HCT116 (cell line): Measurements from ENCODE around the gene CENPH. TPM values are rescaled to one million over a fixed set of nuclear protein-coding genes. Genes with fewer than 3 reads are reported as not detected.
A peak's percentile ranks its signal among the peaks of the same experiment; 100 is the strongest.

Source experiments
- ATAC-seq: fragments of 200-7000 bp; cut with Tn5 transposase; 2 replicates; pipeline ENCODE4 v1.9.1; 2020; ENCODE audit warnings: mild to moderate bottlenecking, moderate library complexity
- Bru-seq: library from RNA; stranded (reverse); fragments of 400-500 nt; gene quantifications from one replicate; lab custom pipeline; 2021; lab: Mats Ljungman, UMichigan
- BruChase-seq, 2 experiments: library from RNA; stranded (reverse); fragments of 400-500 nt; gene quantifications; one replicate each; lab custom pipeline; 2021; lab: Mats Ljungman, UMichigan
- BruUV-seq: library from RNA; stranded (reverse); fragments of 400-500 nt; replicated peaks from 2 replicates; lab custom pipeline; 2021; lab: Mats Ljungman, UMichigan
- CTCF ChIA-PET: fragments of 300-600 bp; sonication (Branson Sonifier 250); formaldehyde crosslinking; loops from one replicate; lab custom pipeline; 2021; ENCODE audit warnings: antibody characterized with exemption; lab: Charles Lee
- POLR2A ChIA-PET: fragments of 300-600, 350-600 bp; sonication (Branson Sonifier 250); formaldehyde crosslinking; loops from one replicate; lab custom pipeline; 2021; ENCODE audit warnings: antibody characterized with exemption; lab: Charles Lee
- RAD21 ChIA-PET, 2 experiments: fragments of 300-600 bp; sonication (Branson Sonifier 250); formaldehyde crosslinking; loops; one replicate each; lab custom pipeline; 2023; ENCODE audit warnings: low total read pairs in 2 of 2; ENCODE audit not compliant: uncharacterized antibody in 2 of 2, unreplicated experiment in 2 of 2, low non-redundant PET in 1 of 2; lab: Charles Lee
- DNase-seq: peaks from one replicate; pipeline ENCODE4 v3.0.0-alpha.2; 2010; ENCODE audit warnings: low read depth, low spot score
- H2AFZ ChIP-seq: fragments of 200-600 bp; shearing (Covaris generic), sonication (generic); 2 replicates; pipeline ENCODE4 v1.6.1; 2017; ENCODE audit warnings: low read depth, mixed run types, mixed read lengths, antibody characterized with exemption, low read length; ENCODE audit not compliant: poor library complexity, severe bottlenecking
- H3K27ac ChIP-seq: 2 replicates; pipeline ENCODE4 v1.5.1; 2012; ENCODE audit warnings: low read depth, low read length
- H3K27me3 ChIP-seq: fragments of 200-600 bp; sonication (generic); 2 replicates; pipeline ENCODE4 v1.6.1; 2016; ENCODE audit warnings: mixed run types, low read length, mixed read lengths; ENCODE audit not compliant: insufficient read depth
- H3K36me3 ChIP-seq, 2 experiments: fragments of 200-500 bp in 1 of 2; fragments of 200-600 bp in 1 of 2; sonication (Bioruptor generic) in 1 of 2; sonication (generic) in 1 of 2; 2 replicates each; pipeline versions ENCODE4 v1.5.1 to v1.6.1; 2014 to 2016; ENCODE audit warnings: low read length in 2 of 2, inconsistent platforms in 1 of 2, mixed read lengths in 1 of 2, mixed run types in 1 of 2; ENCODE audit not compliant: insufficient read depth in 2 of 2, control insufficient read depth in 1 of 2
- H3K4me1 ChIP-seq, 2 experiments: fragments of 200-600 bp in 1 of 2; sonication (generic) in 1 of 2; 2 replicates each; pipeline versions ENCODE4 v1.5.1 to v1.6.1; 2012 to 2017; ENCODE audit warnings: low read length in 2 of 2, inconsistent platforms in 1 of 2, mild to moderate bottlenecking in 1 of 2, mixed read lengths in 1 of 2, mixed run types in 1 of 2, moderate library complexity in 1 of 2; ENCODE audit not compliant: insufficient read depth in 2 of 2, control insufficient read depth in 1 of 2
- H3K4me2 ChIP-seq: fragments of 200-600 bp; sonication (generic); 2 replicates; pipeline ENCODE4 v1.6.1; 2017; ENCODE audit warnings: mixed run types, low read length, mixed read lengths
- H3K4me3 ChIP-seq, 2 experiments: fragments of 200-600 bp in 1 of 2; sonication (generic) in 1 of 2; replicated peaks in 1 of 2; 2 replicates each; pipeline ENCODE4 v1.5.1; 2011 to 2016; ENCODE audit warnings: low read length in 2 of 2, control low read depth in 1 of 2, low read depth in 1 of 2, mild to moderate bottlenecking in 1 of 2, mixed read lengths in 1 of 2, mixed run types in 1 of 2
- H3K79me2 ChIP-seq: fragments of 200-600 bp; sonication (generic); 2 replicates; pipeline ENCODE4 v1.6.1; 2017; ENCODE audit warnings: mild to moderate bottlenecking, mixed run types, low read length, moderate library complexity, mixed read lengths; ENCODE audit not compliant: insufficient read depth
- H3K9ac ChIP-seq: fragments of 200-600 bp; sonication (generic); 2 replicates; pipeline ENCODE4 v1.6.1; 2016; ENCODE audit warnings: low read length, mixed read lengths
- H3K9me2 ChIP-seq: fragments of 200-600 bp; sonication (generic), shearing (Covaris generic); 2 replicates; pipeline ENCODE4 v1.6.1; 2017; ENCODE audit warnings: mixed run types, mild to moderate bottlenecking, moderate library complexity; ENCODE audit not compliant: insufficient read depth
- H3K9me3 ChIP-seq, 2 experiments: fragments of 200-500 bp in 1 of 2; fragments of 200-600 bp in 1 of 2; sonication (Bioruptor generic) in 1 of 2; sonication (generic) in 1 of 2; 2 replicates each; pipeline ENCODE4 v1.6.1; 2014 to 2017; ENCODE audit warnings: low read length in 2 of 2, mixed read lengths in 2 of 2, inconsistent platforms in 1 of 2, low read depth in 1 of 2, mild to moderate bottlenecking in 1 of 2, mixed run types in 1 of 2, moderate library complexity in 1 of 2; ENCODE audit not compliant: control insufficient read depth in 1 of 2, insufficient read depth in 1 of 2
- H4K20me1 ChIP-seq: fragments of 200-600 bp; sonication (generic), shearing (Covaris generic); 2 replicates; pipeline ENCODE4 v1.6.1; 2017; ENCODE audit warnings: mixed run types, mild to moderate bottlenecking, moderate library complexity; ENCODE audit not compliant: insufficient read depth
- ATF3 ChIP-seq: IDR thresholded peaks from 2 replicates; pipeline ENCODE4 v1.6.1; 2012
- CBX3 ChIP-seq: IDR thresholded peaks from 2 replicates; pipeline ENCODE4 v1.6.1; 2012; ENCODE audit warnings: low read depth
- CEBPB ChIP-seq: IDR thresholded peaks from 2 replicates; pipeline ENCODE4 v1.6.1; 2012; ENCODE audit warnings: low read depth
- CTCF ChIP-seq, 3 experiments: fragments of 200-600 bp in 1 of 3; sonication (generic) in 1 of 3; IDR thresholded peaks in 2 of 3; conservative IDR thresholded peaks in 1 of 3; 2 replicates each; pipeline ENCODE4 v1.5.1; 2012 to 2017; ENCODE audit warnings: low read depth in 2 of 3, low read length in 2 of 3, antibody characterized with exemption in 1 of 3, borderline replicate concordance in 1 of 3, control low read depth in 1 of 3, mild to moderate bottlenecking in 1 of 3, mixed read lengths in 1 of 3, mixed run types in 1 of 3, moderate library complexity in 1 of 3; ENCODE audit not compliant: insufficient read depth in 1 of 3
- EGR1 ChIP-seq: IDR thresholded peaks from 2 replicates; pipeline ENCODE4 v1.6.1; 2012; ENCODE audit warnings: low read depth
- FOSL1 ChIP-seq: IDR thresholded peaks from 2 replicates; pipeline ENCODE4 v1.6.1; 2012; ENCODE audit warnings: low read depth
- JUND ChIP-seq: IDR thresholded peaks from 2 replicates; pipeline ENCODE4 v1.6.1; 2012
- POLR2A ChIP-seq: IDR thresholded peaks from 2 replicates; pipeline ENCODE4 v1.7.0; 2011; ENCODE audit warnings: borderline replicate concordance; ENCODE audit not compliant: insufficient read depth, insufficient read length; ENCODE audit errors: extremely low read depth
- POLR2AphosphoS5 ChIP-seq: IDR thresholded peaks from 2 replicates; pipeline ENCODE4 v1.6.1; 2011; ENCODE audit warnings: mild to moderate bottlenecking, low read depth, low read length, moderate library complexity
- RAD21 ChIP-seq: IDR thresholded peaks from 2 replicates; pipeline ENCODE4 v1.6.1; 2012; ENCODE audit warnings: low read depth, mild to moderate bottlenecking
- SIN3A ChIP-seq: IDR thresholded peaks from 2 replicates; pipeline ENCODE4 v1.6.1; 2012; ENCODE audit warnings: low read depth
- SP1 ChIP-seq: IDR thresholded peaks from 2 replicates; pipeline ENCODE4 v1.6.1; 2012; ENCODE audit warnings: low read depth
- TCF7L2 ChIP-seq: IDR thresholded peaks from 2 replicates; pipeline ENCODE4 v1.7.0; 2011; ENCODE audit warnings: borderline replicate concordance, inconsistent platforms; ENCODE audit not compliant: insufficient read depth, insufficient read length; ENCODE audit errors: extremely low read depth
- ZFX ChIP-seq: fragments of 450-650 bp; IDR thresholded peaks from 2 replicates; pipeline ENCODE4 v1.6.1; 2017
- ZNF274 ChIP-seq: fragments of 200-500 bp; sonication (Bioruptor generic); IDR thresholded peaks from 2 replicates; pipeline ENCODE4 v1.6.1; 2014; ENCODE audit warnings: mild to moderate bottlenecking, low read depth, low read length, inconsistent platforms
- intact Hi-C: fragments of 100-400 bp; cut with micrococcal nuclease; formaldehyde crosslinking; loops from 2 replicates; pipeline ENCODE4 v1.10.0; 2022
- long read RNA-seq: library from polyadenylated mRNA; unstranded; transcript quantifications from one replicate; pipeline ENCODE4 v2.0.0, GENCODE V29; 2021; ENCODE audit not compliant: unreplicated experiment
- polyA plus RNA-seq: library from polyadenylated mRNA; unstranded; fragments of >200 nt; gene quantifications from 2 replicates; pipeline ENCODE4 v1.2.1, GENCODE V29; 2012; ENCODE audit warnings: missing spikeins
- total RNA-seq: library from RNA; stranded (reverse); gene quantifications from one replicate; pipeline ENCODE4 v1.2.1, GENCODE V29; 2021; ENCODE audit not compliant: unreplicated experiment
- TF ChIP-seq, protein P1 (sequence below): IDR thresholded peaks from 2 replicates; pipeline ENCODE4 v1.6.1; 2012
- TF ChIP-seq, protein P2 (sequence below): IDR thresholded peaks from 2 replicates; pipeline ENCODE4 v1.6.1; 2012; ENCODE audit warnings: low read depth

CENPH gene, protein sequence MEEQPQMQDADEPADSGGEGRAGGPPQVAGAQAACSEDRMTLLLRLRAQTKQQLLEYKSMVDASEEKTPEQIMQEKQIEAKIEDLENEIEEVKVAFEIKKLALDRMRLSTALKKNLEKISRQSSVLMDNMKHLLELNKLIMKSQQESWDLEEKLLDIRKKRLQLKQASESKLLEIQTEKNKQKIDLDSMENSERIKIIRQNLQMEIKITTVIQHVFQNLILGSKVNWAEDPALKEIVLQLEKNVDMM
- 23.4 TPM for total RNA-seq
- 12.8 and 16.1 TPM in 2 replicates for polyA plus RNA-seq
- percentile 73 among the genes with signal in this experiment for Bru-seq, nascent RNA
- percentile 64 among the genes with signal in this experiment for BruChase-seq, experiment 1, labeled RNA remaining after a 6-hour chase
- percentile 62 among the genes with signal in this experiment for BruChase-seq, experiment 2, labeled RNA remaining after a 2-hour chase
- long read RNA-seq, transcript CENPH-201 (9 exons, 1,389 nt) = major isoform, 24 of 46 reads
- long read RNA-seq, partial matches to known transcripts = 0 of 46 reads
- long read RNA-seq, other reads (novel, unspliced or antisense) = 19 of 46 reads

GRCh38 chr5:69189162-69190086 is at the start of gene CENPH:
Gene CENPH, plus strand, starts transcription at chr5:69189583. Its CDS starts 52 bp downstream, at chr5:69189635.
- POLR2A ChIA-PET = interaction anchor here (1.4 to 1.5 kb wide), 2 partner anchors 22 to 45 kb away, joined by 3 to 4 read pairs; partner anchors contain the start of genes CCNB1 and CDK7
- Histone ChIP-seq H3K9me2 (no peaks in the 10 kb centered on the region), H3K79me2 (peaks cover 14% of the 10 kb centered on the region), H3K9ac (peak within 1 kb of the TSS; percentile 92), H3K4me3 (peak within 1 kb of the TSS; percentile 71 to 93), H2AFZ (peak within 1 kb of the TSS; percentile 87), H4K20me1 (no peaks in the 10 kb centered on the region), H3K9me3 (no peaks in the 10 kb centered on the region), H3K4me2 (peak within 1 kb of the TSS; percentile 81), H3K27me3 (no peaks in the 10 kb centered on the region), H3K36me3 (peaks cover 5 to 7% of the 10 kb centered on the region in 2 experiments; a peak in 2 of 4 replicates), H3K27ac (peak within 1 kb of the TSS; percentile 74), H3K4me1 (peaks cover 2 to 14% of the 10 kb centered on the region in 2 experiments; a peak in 2 of 4 replicates)
- BruUV-seq = no TSS peak
- RAD21 ChIA-PET = interaction anchor here in 1 of 2 experiments (0.6 kb wide), 1 partner anchor 57 kb away, joined by 3 read pairs; no protein-coding TSS in a partner anchor
- peak; percentile 93 for ATAC-seq
- CTCF ChIA-PET = interaction anchor here (0.8 to 1.6 kb wide), 2 partner anchors 96 to 145 kb away, joined by 4 to 6 read pairs; partner anchors contain the start of gene SLC30A5
- DNase-seq = peak; percentile 81
- intact Hi-C loops = loop anchor here (2.0 to 10.0 kb wide), 2 partner anchors 27 to 55 kb away; a partner anchor contains a TSS
- TF ChIP-seq RAD21 (no peak), CTCF (IDR thresholded peaks at IDR 0.05 in 2 of 3, conservative IDR thresholded peaks at IDR 0.05 in 1 of 3; ENCODE audit: borderline replicate concordance in 1 of 3, insufficient read depth in 1 of 3, low read depth in 2 of 3, low read length in 2 of 3) (no peak), CBX3 (peak; percentile 55; the same call in 1 of the 2 replicates), POLR2A (peak; percentile 78), ATF3 (no peak), EGR1 (peak; percentile 68; the same call in 1 of the 2 replicates), JUND (no peak), SP1 (peak; percentile 71), ZFX (no peak; the same call in 1 of the 2 replicates), CEBPB (peak; percentile 71), POLR2AphosphoS5 (peak; percentile 77), ZNF274 (no peak), FOSL1 (no peak), SIN3A (peak; percentile 91), TCF7L2 (peak; percentile 56)
- TF ChIP-seq, protein P1, sequence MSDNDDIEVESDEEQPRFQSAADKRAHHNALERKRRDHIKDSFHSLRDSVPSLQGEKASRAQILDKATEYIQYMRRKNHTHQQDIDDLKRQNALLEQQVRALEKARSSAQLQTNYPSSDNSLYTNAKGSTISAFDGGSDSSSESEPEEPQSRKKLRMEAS = peak; percentile 79; the same call in 1 of the 2 replicates
- TF ChIP-seq, protein P2, sequence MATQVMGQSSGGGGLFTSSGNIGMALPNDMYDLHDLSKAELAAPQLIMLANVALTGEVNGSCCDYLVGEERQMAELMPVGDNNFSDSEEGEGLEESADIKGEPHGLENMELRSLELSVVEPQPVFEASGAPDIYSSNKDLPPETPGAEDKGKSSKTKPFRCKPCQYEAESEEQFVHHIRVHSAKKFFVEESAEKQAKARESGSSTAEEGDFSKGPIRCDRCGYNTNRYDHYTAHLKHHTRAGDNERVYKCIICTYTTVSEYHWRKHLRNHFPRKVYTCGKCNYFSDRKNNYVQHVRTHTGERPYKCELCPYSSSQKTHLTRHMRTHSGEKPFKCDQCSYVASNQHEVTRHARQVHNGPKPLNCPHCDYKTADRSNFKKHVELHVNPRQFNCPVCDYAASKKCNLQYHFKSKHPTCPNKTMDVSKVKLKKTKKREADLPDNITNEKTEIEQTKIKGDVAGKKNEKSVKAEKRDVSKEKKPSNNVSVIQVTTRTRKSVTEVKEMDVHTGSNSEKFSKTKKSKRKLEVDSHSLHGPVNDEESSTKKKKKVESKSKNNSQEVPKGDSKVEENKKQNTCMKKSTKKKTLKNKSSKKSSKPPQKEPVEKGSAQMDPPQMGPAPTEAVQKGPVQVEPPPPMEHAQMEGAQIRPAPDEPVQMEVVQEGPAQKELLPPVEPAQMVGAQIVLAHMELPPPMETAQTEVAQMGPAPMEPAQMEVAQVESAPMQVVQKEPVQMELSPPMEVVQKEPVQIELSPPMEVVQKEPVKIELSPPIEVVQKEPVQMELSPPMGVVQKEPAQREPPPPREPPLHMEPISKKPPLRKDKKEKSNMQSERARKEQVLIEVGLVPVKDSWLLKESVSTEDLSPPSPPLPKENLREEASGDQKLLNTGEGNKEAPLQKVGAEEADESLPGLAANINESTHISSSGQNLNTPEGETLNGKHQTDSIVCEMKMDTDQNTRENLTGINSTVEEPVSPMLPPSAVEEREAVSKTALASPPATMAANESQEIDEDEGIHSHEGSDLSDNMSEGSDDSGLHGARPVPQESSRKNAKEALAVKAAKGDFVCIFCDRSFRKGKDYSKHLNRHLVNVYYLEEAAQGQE = no peak
